OCI-LY1 (cell line): Measurements from ENCODE around the gene DNHD1.

Source experiments
- EZH2 ChIP-seq: fragments of 200-600 bp; sonication (generic), shearing (Covaris generic); IDR thresholded peaks from 2 replicates; pipeline ENCODE4 v1.8.0; 2017; ENCODE audit warnings: borderline replicate concordance, mixed run types, mild to moderate bottlenecking, antibody characterized with exemption, low read length, moderate library complexity, mixed read lengths
- TF ChIP-seq, protein P1 (sequence below): fragments of 200-600 bp; sonication (generic), shearing (Covaris generic); IDR thresholded peaks from 2 replicates; pipeline ENCODE4 v1.5.1; 2017; ENCODE audit warnings: mild to moderate bottlenecking, antibody characterized with exemption, low read length, moderate library complexity, mixed read lengths

DNA sequence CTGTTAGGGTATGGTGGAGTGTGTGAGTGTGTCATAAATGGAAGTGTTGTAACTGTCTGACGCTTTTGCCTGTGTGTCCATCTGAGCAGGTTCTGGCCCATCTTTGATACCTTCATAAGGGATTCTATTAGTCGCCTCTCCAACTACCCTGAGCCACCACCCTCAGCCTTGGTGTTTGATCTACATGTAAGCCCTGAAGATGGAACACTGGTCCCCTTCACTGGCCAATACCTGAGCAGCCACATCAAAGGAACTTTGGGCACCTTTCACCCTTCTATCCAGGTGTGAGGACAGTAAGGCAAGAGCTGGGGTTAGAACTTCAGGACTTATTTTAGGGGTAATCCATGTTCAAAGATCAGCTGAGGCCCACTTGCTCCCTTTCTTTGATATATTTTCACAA is 51.0 kb downstream of the DNHD1 start:
- TF ChIP-seq, protein P1, sequence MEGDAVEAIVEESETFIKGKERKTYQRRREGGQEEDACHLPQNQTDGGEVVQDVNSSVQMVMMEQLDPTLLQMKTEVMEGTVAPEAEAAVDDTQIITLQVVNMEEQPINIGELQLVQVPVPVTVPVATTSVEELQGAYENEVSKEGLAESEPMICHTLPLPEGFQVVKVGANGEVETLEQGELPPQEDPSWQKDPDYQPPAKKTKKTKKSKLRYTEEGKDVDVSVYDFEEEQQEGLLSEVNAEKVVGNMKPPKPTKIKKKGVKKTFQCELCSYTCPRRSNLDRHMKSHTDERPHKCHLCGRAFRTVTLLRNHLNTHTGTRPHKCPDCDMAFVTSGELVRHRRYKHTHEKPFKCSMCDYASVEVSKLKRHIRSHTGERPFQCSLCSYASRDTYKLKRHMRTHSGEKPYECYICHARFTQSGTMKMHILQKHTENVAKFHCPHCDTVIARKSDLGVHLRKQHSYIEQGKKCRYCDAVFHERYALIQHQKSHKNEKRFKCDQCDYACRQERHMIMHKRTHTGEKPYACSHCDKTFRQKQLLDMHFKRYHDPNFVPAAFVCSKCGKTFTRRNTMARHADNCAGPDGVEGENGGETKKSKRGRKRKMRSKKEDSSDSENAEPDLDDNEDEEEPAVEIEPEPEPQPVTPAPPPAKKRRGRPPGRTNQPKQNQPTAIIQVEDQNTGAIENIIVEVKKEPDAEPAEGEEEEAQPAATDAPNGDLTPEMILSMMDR, result no peak
- TF ChIP-seq EZH2, result no peak
